Fibroblast of skin of right quadriceps (primary cell): ENCODE results near the gene PDK2.
A peak's percentile ranks its signal among the peaks of the same experiment; 100 is the strongest.

Source experiments
- DNase-seq: peaks from one replicate; pipeline ENCODE4 v3.0.0-alpha.2; 2013

The PDK2 gene

DNA sequence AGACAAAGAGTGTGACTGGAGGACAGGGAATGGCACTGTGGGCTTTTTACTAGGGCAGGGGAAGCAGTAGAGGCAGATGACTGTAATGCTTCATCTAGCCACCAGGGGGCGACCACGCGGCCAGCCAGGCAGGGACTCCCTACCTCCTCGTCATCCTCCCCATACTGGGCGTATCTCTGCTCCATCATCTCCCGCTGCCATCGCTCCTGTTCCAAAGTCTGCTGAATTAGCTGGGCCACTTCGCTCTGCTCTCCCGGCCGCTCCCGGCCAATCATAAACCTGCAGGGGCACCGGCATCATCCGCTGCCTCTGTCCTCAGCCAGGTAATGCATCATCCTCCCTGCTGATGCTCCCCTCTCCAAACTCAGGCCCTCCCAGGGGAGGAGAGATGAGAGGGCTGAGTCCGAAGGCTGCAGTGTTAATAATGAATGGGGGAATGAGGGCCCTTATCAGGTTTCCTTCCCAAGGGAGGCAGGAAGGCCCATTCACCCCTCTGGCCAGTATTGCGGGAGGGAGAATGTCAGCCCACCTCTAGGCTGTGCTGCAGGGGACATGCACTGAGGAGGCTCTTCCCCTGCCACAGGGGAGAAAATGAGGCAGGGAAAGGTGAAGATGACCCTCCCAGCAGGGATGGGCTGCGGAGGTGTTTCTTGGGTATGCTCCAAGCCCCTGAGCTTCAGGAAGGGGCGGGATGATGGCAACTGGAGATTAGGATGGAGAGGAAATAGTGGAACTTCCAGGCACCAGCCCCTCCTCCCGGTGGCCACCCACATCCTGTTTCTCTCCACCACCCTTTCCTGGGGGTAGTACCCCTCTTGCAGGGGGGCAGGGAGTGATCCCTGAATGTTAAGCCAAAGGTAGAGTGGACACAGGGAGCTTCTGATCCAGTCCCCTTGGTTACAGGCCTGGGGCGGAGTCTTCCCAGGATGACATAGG lies 45.1 kb downstream of the PDK2 start:
- DNase-seq = peak; percentile 70

DNA sequence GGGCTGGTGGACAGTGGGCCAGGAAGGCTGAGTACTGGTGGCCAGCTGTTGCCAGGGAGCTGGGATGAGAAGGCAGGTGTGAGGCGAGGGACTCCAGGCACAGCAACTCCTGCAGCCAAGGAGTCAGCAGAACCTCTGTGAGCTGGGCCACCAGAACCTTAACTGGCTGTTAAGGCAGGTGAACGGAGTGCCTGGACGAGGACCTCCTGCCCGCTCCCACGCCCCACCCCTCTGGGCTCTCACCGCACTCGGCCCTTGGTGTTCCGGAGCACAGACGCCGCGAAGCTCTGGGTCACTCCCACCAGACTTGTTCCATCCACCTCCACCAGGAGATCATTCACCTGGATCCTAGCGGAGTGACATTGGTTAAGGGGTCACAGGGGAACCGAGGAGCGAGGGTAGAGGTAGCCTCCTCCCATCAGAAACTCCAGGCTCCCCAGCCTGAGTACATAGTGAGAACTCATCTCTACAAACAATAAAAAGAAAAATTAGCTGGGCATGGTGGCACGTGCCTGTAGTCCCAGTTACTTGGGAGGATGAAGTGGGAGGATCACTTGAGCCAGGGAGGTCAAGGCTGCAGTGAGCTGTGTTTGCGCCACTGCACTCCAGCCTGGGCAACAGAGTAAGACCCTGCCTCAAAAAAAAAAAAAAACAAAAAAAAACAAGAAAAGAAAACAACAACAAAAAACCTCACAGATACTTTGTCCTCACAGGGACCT lies 46.0 kb downstream of the PDK2 start:
- DNase-seq = no peak

DNA sequence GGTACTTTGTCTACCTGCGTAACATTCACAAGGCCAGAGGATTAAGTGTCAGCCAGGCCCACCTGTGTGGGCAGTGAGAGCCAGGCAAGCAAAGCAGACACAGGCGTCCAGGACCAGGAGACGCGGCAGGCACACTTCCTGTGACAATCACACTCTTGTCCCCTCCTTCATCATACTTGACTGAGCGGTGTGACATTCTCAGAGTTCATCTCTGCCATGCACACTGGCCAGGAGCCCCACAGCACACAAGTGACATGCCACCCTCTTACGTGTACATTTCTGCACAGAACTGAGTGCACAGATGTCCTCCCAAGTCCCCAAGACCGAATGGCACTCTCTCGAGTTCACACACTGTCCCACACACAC lies 46.6 kb downstream of the PDK2 start:
- no peak for DNase-seq

DNA sequence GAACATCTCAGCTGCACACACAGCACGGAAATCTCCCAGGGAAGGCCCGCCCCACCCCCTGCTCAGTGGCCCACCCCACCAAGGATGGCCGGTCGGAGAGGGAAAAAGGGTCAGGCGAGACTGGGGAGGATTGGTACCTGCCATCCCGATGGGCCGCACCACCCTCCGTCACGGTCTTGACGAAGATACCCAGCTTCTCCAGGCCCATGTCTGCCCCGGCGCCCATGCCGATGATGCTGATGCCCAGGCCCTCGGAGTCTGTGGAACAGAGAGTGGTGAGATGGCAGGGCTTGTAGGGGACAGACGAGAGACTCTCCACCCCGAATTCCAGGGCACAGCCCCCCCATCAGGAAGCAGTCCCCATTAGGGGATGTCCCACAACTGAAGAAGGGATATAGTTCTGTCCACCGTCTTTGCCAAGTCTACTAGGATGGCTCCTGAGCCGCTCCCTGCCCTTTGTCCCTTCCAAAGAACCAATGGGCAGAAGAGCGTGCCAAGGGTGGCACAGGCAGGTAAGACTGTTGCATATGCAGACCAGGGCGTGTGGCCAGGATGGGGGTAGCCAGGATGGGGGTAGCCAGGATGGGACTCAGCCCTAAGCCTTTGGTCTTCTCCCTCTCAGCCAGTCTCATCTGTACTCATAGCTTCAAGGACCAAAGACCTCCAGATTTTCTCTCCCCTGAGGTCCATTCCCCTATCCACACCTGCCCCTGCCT lies 48.5 kb downstream of the PDK2 start:
- DNase-seq = no peak

DNA sequence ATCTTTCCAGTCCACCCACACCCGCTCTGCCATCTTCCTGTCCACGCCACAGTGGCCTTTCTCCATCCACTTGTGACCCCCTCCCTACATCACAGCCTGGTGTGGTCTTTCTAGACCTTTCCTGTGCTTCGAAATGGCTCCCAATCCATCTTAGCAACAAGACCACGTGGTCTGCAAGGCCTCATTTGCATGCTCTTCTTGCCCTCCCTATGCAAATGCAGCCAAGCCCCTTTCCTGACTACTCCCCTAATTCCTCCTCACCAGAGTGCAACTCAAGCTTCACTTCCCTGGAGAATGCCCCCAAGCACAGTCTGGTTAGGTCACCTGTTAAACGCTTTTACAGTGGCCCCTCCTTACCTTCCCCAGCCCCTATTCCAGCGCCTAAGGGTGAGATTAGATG lies 49.2 kb downstream of the PDK2 start:
- no peak for DNase-seq

DNA sequence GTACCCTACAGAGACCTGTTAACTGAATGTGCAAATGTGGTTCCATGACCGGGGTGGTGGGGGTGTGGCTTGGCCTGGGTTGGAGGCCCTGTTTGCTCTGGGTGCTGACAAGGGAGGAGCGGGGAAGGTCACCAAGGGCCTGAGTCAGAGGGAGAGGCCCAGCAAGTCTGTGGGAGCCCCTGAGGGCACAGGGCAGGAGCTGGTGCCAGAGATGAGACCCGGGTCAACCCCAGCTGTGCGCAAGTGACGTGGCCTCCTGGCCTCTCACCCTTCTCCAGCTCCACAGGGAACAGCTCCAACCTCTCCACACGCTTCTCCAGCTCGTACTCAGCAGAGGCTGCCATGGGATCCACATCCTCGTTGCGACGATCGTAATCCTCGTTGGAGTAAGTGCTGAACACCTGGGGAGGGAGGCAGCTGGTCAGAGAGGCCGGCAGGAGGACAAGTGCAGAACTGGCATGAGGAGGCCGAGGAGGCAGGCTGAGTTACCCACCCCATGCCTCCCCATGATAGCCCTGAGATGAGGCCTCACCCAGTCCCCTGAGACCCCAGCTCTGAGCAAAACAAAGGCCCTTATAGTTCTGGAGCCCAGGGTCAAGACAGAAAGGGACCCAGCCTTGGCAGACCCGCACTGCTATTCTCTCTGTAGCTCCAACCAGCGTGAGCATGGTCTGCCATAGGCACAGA lies 49.8 kb downstream of the PDK2 start:
- no peak for DNase-seq

- DNase-seq = no peak
These were observed 50.5 kb downstream of the PDK2 start for GRCh38 chr17:50145532-50146229.

- DNase-seq = no peak
These were observed 51.2 kb downstream of the PDK2 start for GRCh38 chr17:50146230-50146926.

DNA sequence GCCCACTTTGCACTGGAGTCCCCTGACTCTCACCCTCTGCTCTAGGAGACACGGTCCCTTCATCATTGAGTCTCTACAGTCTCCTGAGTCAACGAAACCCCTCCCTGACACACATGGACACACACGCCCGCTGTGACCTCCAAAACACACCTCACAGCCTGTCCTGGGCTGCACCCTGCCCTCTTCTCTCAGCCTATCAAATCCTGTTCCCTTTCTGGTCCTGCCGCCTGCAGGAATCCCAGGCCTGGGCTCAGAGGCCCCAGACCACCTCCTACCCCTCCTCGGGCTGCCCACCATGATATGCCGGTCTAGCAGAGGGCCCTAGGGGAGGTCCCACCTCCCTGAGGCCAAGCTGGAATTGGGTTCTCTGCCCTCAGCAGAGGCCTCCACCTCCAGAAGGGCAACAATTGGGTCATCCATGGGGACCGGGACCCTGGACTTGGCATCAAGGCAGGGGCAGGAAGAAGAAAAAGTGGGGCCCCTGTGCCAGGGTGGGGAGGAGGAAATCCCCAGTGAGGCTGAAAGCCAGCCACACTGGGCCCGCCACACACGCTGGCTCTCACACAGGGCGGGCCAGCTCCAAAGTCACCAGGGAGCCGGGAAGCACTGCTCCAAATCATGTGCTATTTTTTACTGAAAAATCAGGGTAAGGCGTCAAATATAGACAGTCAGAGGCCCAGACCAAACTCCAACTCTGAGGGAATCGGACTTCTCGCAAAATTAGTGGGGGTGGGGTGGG lies 51.9 kb downstream of the PDK2 start:
- no peak for DNase-seq

DNA sequence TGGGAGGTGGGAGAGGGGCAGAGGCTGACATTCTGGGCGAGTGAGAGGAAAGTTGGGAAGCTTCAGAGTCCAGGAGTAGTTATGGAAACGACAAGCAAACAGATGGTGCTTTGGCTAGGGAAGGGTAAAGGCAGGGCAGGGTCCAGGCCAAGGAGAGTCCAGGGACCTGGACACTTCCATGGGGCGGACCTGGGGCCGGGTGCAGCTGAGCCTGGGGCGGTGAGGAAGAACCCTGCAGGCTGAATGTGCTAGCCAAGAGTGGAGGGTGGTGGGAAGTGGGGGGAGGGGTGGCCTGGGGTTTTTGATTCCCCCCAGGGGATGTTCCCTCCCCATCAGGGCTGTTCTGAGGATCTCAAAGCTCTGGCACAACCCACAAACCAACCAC lies 52.7 kb downstream of the PDK2 start:
- DNase-seq = no peak

DNA sequence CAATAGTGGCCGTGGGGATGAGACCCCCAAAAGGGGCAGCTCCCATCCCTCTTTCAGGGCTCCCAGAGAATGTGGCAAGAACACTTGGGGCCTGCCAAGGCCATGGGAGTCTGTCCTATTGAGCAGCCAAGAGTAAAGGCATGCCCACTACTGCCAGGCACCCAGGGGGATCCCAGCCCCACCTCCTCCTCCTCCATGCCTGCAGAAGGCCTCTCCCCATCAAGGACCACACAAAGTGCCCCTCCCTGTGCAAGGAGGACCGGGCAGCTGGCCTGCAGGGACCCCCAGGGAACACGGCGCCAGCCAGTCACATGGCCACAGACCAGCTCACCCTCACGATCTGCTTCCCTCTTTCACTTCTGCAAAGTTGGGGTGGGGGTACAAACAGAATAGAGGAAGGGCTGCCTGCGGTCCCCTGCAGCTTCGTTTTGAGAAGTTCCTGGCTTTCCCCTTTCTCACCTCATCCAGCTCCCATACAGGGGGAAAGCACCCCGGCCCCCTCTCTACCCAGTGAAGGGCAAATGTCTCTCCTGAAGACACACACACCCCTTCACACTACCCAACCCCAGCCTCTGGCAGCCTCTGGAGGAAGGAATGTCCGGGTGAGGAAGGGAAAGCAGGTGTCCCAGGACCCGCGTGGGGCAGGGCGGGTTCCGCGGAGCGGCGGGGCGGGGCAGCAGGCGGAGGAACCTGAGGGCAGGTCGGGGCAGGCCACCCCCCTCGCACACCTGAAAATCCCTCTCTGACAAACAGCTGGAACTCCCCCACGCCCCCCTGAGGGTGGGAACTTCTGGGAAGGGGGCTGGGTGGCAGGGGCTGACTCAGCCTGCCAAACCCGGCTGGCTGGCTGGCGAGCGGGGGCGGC lies 53.3 kb downstream of the PDK2 start:
- DNase-seq = peak; percentile 43

DNA sequence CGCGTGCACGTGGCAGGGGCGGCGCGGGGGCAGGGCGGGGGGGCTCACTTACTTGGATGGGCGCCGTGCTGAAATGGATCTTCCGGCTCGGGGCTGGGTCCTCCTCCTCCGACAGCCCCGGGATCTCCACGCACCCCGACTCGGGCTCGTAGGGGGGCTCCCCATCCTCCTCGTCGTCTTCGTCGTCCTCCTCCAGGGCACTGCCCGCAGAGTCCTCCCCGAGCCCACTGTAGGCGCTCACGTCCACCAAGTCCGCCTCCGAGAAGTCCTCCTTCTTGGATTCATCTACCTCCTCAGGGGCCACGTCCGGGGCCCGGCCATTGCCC lies 53.9 kb downstream of the PDK2 start:
- peak; percentile 60 for DNase-seq

GRCh38 chr17:50149417-50150353 lies 54.5 kb downstream of the PDK2 start:
- DNase-seq = peak; percentile 43

- no peak for DNase-seq
These were observed 55.3 kb downstream of the PDK2 start, which contains the start of gene PPP1R9B for GRCh38 chr17:50150354-50151040. Gene PPP1R9B (minus strand): TSS chr17:50150677. CDS start chr17:50150513, 164 bp downstream.

- peak; percentile 92 for DNase-seq
These were observed 56.1 kb downstream of the PDK2 start for GRCh38 chr17:50151041-50151936.

DNA sequence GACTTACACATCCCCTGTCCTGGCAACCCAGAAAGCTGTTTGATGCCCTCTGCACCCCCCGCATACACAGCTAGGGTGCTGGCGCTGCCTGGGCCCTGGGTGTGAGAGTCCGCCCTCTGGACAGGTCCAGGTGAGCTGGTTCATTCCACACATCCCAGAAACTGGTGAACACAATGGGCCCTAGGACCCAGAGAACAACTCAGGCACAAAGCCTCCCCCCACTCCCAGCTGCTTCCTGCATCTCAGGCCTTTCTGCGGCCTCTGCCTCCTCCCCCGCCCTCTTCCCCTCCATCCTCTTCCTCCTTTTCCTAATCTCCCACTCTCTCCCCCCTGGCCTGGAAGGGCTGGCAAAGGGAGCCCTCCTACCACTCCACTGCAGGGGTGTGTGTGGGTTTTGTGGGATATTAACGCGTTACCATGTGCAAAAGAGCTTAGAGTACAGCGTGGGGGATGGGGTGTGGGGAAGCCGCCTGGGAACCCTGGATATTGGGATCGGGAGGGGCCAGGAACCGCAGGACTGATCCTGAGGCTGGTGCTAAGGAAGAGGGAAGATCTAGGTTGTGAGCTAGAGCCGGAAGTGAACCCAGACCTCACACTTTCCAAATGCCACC lies 56.9 kb downstream of the PDK2 start:
- peak; percentile 91 for DNase-seq

- DNase-seq = no peak
These were observed 57.6 kb downstream of the PDK2 start for GRCh38 chr17:50152736-50153135.
